Activated T-helper 9 cell treated with anti-CD3 and anti-CD28 coated beads, Interleukin-2, amount 50 U/mL, for 16 hours (primary cell): ENCODE data around the gene SERGEF.

ENCODE experiments used
- DNase-seq: peaks from one replicate; pipeline ENCODE4 v3.0.0-alpha.2; 2020; ENCODE audit warnings: low read depth

The SERGEF gene

DNA sequence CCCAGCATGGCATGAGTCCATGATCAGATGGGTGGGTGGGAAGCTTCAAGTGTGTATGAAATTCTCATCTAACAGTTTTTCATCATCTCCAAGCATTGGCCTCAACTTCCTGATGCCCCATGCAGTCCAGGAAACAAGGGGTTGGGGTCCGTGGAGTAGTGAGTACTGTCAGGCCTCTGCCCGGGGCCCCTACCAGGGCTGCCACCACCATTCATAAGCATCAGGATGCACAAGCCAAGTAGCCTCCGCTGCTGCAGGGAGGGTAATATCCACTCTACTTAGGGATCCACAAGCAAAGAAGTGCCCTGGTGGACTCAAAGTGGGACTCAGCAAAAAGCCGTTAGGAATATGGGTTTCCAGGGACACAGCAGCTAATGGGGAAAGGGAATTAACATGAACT lies 229.0 kb downstream of the SERGEF start:
- no peak for DNase-seq

DNA sequence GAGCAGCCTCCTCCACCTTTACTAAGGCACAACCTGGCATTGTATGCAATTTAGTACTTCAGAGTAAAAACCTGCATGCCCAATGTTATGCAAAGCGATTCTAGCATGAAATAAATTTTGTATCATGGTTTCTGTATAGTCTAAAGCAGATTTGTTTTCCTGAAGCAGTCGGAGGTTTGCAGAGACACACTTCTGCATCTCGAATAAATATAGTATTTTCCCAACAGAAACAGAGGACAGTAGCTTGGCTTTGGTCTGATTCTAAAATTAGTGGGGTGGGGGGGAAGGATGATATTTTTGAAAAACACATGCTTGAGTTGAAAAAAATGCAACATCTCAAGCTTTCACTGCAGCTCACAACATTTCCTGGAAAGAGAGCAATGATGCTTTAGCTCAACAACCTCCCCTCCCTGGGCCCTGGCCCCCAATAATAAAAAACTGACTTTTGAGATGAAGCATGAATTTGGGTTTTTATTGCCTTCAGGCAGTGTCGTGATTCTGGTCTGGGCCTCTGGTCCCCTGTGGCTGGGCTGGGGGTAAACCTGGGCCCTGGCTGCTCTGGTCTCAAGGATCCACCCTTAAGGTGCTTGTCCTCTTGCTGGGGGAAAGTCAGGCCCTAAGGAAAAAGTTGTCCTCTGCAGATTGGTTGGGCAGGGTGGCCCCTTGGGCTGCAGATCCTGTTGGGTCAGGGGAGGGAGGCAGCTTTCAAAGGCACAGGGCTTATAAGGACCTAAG lies 230.1 kb downstream of the SERGEF start:
- no peak for DNase-seq

DNA sequence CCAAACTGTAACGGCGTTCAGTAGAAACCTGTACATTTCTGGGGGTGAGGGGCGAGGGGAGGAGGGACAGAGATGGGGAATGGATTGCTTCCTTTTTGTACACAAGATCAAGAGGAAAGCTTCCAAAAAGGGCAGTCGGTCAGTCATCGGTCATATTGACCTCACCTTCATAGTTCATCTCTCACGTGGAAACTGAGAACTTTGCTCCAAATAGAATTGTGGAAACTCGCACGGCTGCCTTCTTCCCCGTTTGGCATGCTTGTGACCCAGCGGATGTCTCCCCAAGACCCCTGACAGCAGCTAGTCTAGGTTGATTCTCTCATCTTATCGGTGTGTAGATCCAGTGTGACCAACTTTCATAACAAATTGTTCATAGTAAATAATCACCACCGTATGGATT lies 230.7 kb downstream of the SERGEF start:
- DNase-seq = no peak

DNA sequence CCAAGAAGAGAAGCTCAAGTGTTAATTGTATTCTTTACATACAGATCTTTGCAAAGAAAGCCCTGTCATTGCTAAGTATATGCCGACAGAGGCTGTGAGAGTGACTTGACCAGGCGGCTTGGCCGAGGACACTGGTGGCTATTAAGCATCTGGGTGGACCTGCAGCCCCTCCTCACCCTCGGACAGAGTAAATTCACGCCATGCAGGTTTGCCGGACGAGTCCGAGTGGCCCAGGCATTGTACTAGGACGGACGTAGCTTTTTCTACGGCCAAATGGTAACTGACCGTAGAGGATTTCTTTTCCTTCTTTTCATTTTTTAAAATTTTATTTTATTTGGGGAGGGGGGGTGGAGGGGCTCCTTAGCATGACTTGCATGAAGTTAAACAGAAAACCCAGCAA lies 231.2 kb downstream of the SERGEF start:
- no peak for DNase-seq

DNA sequence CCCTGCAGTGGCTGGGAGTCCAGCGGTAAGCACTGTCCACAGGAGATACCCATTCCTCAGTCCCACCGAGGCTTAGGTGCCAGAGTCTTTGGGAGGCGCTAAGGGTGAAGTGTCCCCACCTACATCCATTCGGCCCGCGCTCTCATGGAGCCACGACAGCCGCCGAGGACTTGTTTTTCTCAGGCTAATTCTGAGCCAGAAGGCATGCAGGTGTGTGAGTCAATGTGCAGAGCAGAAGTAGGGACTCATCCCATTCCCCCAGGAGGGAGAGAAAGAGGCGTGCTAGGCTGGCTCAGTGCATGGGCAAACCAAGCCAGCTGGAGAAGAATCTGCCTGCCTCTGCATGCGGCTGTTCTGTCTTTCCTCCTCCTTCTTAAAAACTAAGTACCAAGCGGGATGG lies 231.6 kb downstream of the SERGEF start:
- no peak for DNase-seq

DNA sequence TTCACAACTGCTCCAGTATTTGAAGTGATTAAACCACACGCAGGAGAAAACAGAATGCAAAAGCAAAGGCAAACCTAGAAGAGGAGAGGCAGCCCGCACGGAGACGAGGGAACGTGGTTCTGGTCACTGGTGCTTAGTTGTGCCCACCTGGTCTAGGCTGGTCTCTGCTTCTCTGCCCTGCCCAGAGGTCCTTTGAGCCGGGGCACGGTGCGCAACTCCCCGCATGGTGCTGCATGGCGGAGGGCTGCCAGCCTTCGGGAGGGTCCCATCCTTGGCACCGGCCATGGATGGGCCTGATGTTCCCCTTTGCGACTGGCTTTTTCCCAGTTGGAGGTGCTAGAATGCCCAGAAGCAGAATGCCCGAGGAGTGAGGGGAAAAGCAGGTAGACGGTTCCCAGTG lies 232.2 kb downstream of the SERGEF start:
- no peak for DNase-seq

DNA sequence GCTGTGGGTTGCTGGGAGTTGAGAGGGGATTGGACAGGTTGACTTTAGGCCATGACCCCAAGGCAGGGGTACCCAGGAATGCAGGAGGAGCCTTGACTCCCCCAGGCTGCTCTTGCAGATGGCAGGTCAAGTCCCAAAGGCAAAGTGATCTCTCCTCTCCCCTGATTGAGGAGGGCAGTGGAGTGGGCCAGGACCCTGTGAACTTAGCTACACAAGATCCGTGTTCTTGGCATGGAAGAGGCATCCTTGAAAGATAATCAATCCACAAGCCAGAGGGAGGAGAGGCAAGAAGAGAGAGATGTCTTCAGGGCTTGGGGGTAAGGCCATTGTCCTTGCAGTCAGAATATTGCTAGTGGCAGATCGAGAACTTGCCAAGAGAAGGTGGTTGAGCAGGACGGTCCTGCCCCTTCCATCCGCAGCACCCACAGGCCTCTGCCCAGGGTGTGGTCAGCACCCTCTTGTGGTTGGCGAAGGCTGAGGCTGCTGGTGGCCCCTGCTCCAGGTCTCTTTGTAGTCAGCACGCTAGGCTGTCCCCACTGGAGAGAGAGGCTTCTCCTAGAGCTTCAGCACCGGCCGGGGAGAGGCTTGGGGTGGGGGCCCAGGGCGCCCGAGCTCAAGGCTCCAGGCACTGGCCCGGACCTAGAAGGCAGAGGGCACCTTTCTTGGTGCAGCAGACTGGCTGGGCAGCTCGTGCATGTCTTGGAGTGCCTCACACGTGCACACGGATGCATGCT lies 232.8 kb downstream of the SERGEF start:
- no peak for DNase-seq

DNA sequence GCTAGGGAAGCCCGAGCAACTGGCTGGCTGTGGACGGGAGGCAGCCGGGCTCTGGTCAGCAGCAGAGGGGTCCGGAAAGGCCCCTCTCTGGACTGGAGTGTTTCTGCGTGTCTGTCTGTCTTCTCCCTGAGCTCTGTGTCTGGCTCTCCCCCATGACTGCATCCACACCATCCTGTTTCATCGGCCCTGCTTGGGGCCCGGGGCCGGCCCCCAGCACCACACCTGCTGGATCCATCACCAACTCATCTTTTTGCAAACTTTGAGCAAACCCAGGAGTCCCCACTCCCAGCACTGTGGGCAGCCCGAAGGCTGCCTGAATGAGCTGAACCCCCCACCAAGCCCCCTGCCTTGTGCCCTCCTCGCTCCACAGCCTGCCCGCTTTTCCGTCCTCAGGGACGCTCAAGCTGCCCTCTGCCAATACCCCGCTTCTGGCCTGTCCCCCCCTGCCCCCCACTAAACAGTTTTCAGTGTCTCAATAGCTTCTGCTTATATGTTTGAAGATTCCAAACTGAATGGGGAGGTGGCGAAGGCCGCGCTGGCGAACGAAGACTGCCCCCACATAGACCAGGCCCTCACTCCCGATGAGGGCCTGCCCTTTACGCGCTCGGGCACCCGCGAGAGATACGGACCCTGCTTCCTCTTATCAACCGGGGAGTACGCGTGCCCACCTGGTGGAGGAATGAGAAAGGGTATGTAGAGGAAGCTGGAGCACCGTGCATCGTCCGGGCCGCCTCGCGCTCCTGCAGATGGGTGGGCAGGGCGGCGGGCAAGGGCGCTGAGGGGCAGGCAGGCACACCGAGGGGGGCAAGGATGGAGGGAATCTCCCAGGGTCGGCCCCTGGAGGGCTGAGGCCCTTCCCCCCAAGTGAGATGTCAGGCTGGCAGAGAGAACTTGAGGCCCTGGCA lies 233.6 kb downstream of the SERGEF start:
- DNase-seq = no peak

DNA sequence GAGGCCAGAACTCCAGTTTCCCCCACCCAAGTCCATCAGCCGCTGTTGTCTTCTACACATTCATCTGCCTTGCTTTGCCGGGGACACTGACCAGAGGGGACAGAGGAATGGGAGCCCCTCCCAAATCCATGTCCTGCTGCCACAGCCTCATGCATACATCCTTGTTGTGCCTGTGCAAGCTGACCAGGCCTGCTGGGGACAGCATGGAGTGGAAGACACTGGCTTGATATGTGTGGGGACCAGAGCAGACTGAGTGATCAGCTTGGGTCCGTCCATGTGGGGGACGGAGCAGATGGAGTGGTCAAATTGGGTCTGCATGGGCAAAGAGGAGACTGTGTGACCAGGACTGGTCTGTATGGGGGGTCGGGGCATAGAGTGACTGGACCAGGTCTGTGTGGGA lies 234.5 kb downstream of the SERGEF start:
- no peak for DNase-seq

DNA sequence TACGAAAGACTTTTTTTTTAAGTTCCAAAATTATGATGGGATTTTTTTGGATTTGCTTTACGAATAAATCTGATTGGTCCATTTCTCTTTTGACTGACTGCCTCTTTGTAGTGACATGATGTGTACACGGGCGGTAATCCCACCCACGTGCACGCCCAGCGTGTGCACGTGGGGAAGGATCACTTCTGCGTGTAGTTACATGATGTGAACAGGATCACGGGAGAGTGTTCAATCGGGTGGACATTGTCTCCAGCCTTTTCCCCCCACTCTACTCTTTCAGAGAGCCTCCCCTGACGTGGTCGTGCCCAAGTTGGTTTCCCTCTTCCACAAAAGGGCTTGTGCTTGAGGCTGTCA lies 235.1 kb downstream of the SERGEF start:
- DNase-seq = no peak

DNA sequence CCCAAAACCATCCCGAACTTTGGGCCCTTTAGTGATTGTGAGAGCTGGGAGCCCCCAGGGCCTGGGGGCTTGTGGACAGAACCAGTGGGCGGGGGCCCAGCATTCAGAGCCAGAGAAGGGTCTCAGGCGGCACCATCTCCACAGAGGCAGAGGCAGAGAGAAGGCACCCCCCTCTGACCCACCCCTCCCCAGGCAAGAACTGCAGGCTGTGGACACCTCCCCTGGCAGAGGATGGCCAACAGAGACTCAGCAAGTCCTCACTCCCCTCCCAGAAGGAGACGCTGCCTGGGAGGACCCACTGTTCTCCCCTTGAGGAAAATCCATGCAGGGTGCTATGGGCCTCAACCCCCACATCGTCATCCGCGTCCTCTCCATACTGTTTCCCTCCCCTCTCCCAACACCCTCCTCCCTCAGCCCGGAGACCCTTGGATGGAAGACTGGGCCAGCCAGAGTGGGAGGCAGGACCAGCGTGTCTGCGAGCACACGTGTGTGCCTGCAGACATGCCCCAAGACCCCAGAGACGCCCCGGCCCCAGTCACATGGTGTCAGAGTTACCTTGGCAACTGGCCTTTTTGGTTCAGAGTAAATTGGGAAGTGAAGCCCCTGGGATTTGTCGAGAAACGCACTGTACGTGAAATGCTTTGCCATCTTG lies 235.6 kb downstream of the SERGEF start:
- no peak for DNase-seq

DNA sequence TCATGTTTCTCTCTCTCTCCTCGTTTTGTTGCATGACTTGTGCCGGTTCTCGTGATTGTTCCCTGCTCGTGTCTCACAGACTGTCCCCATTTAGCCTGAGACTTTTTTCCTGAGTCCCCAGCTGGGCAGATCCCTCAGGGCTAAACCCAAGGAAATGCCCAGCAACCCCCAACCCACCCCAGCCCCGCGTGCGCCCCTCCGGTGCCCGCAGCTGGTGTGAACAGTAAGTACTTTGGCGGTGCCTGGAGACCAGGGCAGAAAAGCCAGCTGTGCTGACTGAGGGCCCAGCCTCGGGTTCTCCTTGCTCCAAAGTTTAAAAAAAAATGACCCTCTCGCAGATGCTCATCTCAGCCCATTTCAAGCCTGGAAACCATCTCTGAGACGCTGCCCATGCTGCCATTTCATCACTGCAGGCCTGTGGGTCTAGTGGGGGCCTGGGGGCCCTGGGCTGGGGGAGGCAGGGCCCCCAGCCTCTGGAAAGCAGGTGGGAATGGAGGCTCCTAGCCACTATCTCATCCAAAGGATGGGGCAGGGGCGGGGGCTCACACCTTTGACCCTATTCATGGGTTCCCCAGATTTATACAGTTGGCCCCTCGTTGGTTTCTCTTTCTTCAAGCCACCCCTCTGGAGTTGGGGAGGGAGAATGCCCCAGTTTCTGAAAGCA lies 236.5 kb downstream of the SERGEF start:
- no peak for DNase-seq

DNA sequence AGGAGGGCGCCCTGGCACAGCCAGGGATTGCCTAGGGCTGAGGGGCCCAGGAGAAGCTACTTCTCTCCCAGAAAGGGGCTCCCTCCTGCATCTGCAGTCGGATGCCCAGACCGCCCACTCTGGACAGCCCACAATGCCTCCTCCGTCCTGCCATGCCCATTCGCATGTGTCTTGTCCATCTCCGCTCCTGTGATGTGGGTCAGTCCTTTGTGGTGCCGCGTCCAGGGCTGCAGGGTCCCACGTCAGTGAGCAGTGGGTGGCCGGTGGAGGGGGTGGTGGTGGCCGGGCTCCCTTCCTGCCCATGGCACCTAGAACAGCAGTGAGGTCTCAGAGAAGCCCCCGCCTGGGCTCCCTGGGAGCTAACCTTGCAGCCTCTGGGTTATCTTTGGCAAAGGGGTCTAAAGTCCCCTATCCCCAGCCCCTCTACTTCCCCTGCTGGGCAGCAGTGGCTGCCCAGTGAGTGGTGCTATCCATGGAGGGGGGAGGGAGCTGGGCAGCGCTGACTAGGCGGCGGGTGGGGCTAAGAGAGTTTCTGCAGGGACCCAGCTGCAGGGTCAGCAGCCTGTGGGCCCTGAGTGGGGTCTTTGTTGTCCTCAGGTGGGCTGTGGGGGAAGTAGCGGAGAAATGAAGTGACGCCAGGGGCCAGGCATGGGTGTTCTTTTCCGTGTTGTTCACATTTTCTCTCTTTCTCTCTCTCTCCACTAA lies 237.2 kb downstream of the SERGEF start:
- no peak for DNase-seq

DNA sequence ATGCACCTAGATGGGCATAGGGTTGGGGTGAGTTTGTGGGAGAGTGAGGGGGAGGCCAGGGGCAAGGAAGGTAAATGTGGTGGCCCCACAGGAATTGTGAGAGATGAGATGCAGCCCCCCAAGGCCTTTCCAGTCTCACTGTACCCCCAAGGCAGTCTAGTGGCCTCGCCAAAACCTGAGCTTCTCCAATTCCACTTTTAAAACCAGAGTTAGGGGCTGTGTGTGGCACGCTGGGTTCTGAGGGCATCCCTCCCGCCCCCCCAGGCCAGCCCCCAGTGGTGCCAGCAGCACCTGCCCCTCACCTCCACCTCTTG lies 237.9 kb downstream of the SERGEF start:
- DNase-seq = no peak

DNA sequence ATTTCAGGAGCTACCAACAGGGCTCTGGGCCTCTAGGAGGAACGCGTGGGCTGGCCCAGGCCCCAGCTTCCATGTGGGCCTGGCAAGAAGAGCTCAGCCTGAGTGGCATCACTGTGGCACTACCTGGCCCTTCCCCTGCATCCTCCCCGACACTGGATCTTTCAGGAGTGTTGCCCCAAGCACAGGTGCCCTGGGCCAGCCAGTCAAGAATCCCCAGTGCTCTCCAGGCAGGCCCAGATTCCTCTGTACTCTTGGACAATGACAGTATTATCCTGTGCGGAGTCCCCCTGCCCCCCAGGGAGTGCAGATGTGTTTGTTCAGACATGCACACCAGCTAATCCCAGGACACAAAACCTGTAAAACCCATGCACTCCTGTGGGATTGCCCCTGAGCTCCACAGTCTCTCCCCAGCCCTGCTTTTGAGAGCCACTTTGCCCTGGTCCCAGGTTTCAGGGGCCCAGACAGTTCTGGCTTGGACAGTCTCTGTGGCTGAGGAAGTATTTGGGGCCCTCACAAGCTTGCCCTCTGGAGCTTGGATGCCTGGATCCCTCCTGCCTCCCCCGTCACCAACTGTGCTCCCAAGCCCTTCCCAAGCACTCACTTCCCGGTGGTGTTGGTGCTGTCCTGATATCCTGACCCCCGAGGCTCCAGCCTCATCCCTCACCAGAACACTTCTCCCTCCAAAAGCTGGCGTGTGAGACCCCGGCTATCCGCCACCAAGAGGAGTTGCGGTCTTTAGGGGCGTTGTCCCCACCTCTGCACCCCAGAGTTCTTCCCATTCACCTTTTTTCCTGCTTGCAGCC lies 238.4 kb downstream of the SERGEF start:
- no peak for DNase-seq

DNA sequence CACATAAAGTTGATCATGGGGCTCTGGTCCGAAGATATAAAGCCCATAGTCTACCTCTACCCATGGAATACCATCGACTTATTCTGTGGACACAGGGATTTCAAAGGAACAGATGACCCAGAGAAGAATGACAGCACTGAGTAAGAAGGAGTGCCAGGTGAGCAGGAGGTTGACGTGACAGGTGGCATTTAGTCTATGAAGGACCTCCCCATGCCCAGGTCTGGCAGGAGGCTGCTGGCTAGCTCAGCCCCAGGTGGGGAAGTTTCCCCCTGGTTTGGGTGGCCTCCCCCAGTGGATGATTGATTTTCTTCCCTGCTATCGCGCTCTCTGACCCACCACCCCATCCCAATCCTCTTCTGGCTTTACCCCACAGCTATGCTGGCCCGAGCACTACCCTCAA lies 239.2 kb downstream of the SERGEF start:
- no peak for DNase-seq

DNA sequence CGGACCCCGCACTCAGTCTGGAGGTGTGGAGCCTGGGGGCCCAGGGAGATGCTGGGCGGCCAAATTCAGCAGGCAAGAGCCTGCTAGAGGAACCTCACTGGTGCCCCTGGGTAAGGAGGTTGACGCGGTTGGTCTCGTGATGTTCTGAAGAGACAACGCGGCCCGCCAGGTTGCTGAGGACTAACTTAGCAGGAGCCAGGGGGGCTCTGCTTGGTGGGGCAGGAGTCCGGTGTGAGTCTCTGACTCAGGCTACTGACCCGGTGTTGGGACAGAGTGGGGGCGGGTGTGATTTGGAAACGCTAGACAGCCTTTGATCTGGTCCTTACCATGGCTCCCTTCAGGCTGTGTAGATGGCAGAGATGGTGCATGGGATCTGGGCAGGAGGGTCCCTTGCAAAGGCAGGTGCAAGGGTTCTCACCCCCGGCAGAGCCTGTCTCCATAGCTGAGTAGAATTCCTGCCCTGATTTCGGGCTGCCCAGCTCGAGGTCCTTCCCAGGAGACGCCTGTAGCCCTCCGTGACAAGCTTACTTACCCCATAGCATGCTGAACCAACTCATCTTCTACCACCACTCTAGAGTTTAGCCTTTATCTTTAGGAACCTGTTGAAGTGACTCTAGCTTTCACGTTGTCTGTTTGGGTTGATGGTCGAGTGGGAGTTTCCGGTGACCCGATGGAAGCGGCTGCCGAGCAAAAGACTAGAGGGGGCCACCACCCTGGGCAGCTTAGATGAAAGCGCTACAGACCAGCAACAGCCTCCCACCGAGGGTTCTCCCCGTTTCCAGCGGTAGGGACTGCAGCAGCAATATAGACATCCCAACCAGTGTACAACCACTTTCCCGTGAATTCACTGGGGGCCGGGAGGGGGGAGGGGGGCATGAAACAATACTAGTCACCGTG lies 239.9 kb downstream of the SERGEF start:
- DNase-seq = no peak

DNA sequence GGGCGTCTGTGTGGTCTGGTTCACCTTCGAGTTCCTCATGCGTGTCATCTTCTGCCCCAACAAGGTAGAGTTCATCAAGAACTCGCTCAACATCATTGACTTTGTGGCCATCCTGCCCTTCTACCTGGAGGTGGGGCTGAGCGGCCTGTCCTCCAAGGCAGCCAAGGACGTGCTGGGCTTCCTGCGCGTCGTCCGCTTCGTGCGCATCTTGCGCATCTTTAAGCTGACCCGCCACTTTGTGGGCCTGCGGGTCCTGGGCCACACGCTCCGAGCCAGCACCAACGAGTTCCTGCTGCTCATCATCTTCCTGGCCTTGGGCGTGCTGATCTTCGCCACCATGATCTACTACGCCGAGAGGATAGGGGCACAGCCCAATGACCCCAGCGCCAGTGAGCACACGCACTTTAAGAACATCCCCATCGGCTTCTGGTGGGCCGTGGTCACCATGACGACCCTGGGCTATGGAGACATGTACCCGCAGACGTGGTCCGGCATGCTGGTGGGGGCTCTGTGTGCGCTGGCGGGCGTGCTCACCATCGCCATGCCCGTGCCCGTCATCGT lies 240.9 kb downstream of the SERGEF start:
- no peak for DNase-seq

DNA sequence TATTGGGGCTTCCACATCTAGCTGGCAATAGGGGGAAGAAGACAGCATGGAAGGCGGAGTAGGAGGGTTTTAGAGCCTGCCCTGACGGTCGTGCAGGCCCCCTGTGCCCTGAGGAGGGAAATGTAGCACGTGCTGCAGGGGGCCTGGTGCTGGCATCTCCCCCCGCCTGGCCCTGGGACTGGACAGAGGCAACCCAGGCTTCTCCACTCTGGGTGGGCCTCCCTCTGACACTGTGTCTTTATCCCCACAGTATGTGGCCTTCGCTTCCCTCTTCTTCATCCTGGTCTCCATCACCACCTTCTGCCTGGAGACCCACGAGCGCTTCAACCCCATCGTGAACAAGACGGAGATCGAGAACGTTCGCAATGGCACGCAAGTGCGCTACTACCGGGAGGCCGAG lies 241.4 kb downstream of the SERGEF start:
- no peak for DNase-seq
